Mesothelial cell of epicardium (in vitro differentiated cells): ENCODE measurements around the gene SLAIN2. TPM values are rescaled to one million over a fixed set of nuclear protein-coding genes. Genes with fewer than 3 reads are reported as not detected.

Source experiments
- DNase-seq, 2 experiments: peaks; one replicate each; pipeline ENCODE4 v3.0.0; 2021; ENCODE audit warnings: low spot score in 2 of 2; ENCODE audit not compliant: unreplicated experiment in 2 of 2
- H3K27ac Mint-ChIP-seq: 2 replicates; pipeline ENCODE4 v1.8.0; 2021; ENCODE audit warnings: mixed read lengths
- H3K27me3 Mint-ChIP-seq: 2 replicates; pipeline ENCODE4 v1.8.0; 2021; ENCODE audit warnings: low read depth, mixed read lengths
- H3K36me3 Mint-ChIP-seq: 2 replicates; pipeline ENCODE4 v1.8.0; 2021; ENCODE audit warnings: mixed read lengths
- H3K4me1 Mint-ChIP-seq: 2 replicates; pipeline ENCODE4 v1.8.0; 2021; ENCODE audit warnings: mixed read lengths
- H3K4me3 Mint-ChIP-seq: 2 replicates; pipeline ENCODE4 v1.8.0; 2021; ENCODE audit warnings: mild to moderate bottlenecking, moderate library complexity, mixed read lengths
- H3K9me3 Mint-ChIP-seq: 2 replicates; pipeline ENCODE4 v1.8.0; 2021; ENCODE audit warnings: mixed read lengths
- CTCF ChIP-seq: fragments of 200-600 bp; sonication (generic); IDR thresholded peaks from one replicate; pipeline ENCODE4 v1.5.0; 2021; ENCODE audit warnings: antibody characterized with exemption; ENCODE audit not compliant: unreplicated experiment
- total RNA-seq: library from RNA; stranded (reverse); gene quantifications from 3 replicates; pipeline ENCODE4 v1.2.1, GENCODE V29; 2021

SLAIN2 gene
- total RNA-seq, 1 donor from 2014 or later: 60.1 TPM

GRCh38 chr4:48342606-48342880 lies 1.2 kb downstream of the SLAIN2 start:
- Mint-ChIP-seq H3K4me3 (peak overlapping the region; percentile 94), H3K27ac (peak overlapping the region; percentile 97), H3K4me1 (peaks cover 64% of the 10 kb centered on the region), H3K9me3 (no peaks in the 10 kb centered on the region), H3K27me3 (no peaks in the 10 kb centered on the region), H3K36me3 (no peaks in the 10 kb centered on the region)
- no peak for DNase-seq
- TF ChIP-seq CTCF: no peak

GRCh38 chr4:48343035-48343434 lies 1.7 kb downstream of the SLAIN2 start:
- no peaks in the 10 kb centered on the region for H3K27me3 Mint-ChIP-seq
- peak overlapping the region; percentile 63 for H3K27ac Mint-ChIP-seq
- no peak for DNase-seq
- H3K36me3 Mint-ChIP-seq: no peaks in the 10 kb centered on the region
- H3K4me3 Mint-ChIP-seq: peak overlapping the region; percentile 94
- no peak for TF ChIP-seq CTCF
- peaks cover 61% of the 10 kb centered on the region for H3K4me1 Mint-ChIP-seq
- no peaks in the 10 kb centered on the region for H3K9me3 Mint-ChIP-seq

- no peak for TF ChIP-seq CTCF
- H3K9me3 Mint-ChIP-seq: no peaks in the 10 kb centered on the region
- H3K4me3 Mint-ChIP-seq: peak overlapping the region; percentile 94
- no peaks in the 10 kb centered on the region for H3K27me3 Mint-ChIP-seq
- no peaks in the 10 kb centered on the region for H3K36me3 Mint-ChIP-seq
- H3K4me1 Mint-ChIP-seq: peaks cover 58% of the 10 kb centered on the region
- DNase-seq: no peak
- peak overlapping the region; percentile 63 for H3K27ac Mint-ChIP-seq
Measured at GRCh38 chr4:48343551-48343950, 2.2 kb downstream of the SLAIN2 start.

GRCh38 chr4:48345542-48345941 lies 4.2 kb downstream of the SLAIN2 start:
- Mint-ChIP-seq H3K27me3 (no peaks in the 10 kb centered on the region), H3K4me1 (peaks cover 56% of the 10 kb centered on the region), H3K27ac (no peak overlapping the region), H3K9me3 (no peaks in the 10 kb centered on the region), H3K36me3 (no peaks in the 10 kb centered on the region), H3K4me3 (no peak overlapping the region)
- no peak for DNase-seq
- TF ChIP-seq CTCF: no peak

- Mint-ChIP-seq H3K27ac (peak overlapping the region; percentile 74), H3K4me1 (peaks cover 65% of the 10 kb centered on the region), H3K9me3 (no peaks in the 10 kb centered on the region), H3K4me3 (no peak overlapping the region), H3K27me3 (no peaks in the 10 kb centered on the region), H3K36me3 (no peaks in the 10 kb centered on the region)
- TF ChIP-seq CTCF: no peak
- no peak for DNase-seq
Measured at GRCh38 chr4:48346594-48346993, 5.3 kb downstream of the SLAIN2 start.

GRCh38 chr4:48347282-48347921 lies 6.1 kb downstream of the SLAIN2 start:
- TF ChIP-seq CTCF: no peak
- H3K9me3 Mint-ChIP-seq: no peaks in the 10 kb centered on the region
- H3K4me3 Mint-ChIP-seq: no peak overlapping the region
- no peak for DNase-seq
- no peaks in the 10 kb centered on the region for H3K36me3 Mint-ChIP-seq
- H3K27me3 Mint-ChIP-seq: no peaks in the 10 kb centered on the region
- peaks cover 62% of the 10 kb centered on the region for H3K4me1 Mint-ChIP-seq
- H3K27ac Mint-ChIP-seq: no peak overlapping the region
